ENCODE data around the gene TPP2.

DNA sequence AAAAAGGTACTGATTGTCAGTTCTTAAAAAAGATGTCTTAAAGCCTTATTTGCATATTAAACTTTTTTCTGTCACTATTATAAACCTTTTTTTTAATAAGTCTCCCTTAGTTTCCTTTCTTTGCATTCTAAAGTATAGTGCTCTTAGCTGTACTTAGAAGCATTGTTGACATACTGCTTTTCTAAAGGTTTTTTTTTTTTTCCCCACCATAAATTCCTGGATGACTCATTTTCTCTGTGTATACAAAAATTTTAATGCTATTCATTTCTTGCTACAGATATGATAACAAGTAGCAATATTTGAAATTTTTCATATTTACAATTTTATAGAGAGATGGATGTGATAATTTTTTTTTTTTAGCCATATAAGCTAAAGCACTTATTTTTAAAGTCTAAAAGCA lies 54.6 kb downstream of the TPP2 start:
- TF ChIP-seq, protein P1, sequence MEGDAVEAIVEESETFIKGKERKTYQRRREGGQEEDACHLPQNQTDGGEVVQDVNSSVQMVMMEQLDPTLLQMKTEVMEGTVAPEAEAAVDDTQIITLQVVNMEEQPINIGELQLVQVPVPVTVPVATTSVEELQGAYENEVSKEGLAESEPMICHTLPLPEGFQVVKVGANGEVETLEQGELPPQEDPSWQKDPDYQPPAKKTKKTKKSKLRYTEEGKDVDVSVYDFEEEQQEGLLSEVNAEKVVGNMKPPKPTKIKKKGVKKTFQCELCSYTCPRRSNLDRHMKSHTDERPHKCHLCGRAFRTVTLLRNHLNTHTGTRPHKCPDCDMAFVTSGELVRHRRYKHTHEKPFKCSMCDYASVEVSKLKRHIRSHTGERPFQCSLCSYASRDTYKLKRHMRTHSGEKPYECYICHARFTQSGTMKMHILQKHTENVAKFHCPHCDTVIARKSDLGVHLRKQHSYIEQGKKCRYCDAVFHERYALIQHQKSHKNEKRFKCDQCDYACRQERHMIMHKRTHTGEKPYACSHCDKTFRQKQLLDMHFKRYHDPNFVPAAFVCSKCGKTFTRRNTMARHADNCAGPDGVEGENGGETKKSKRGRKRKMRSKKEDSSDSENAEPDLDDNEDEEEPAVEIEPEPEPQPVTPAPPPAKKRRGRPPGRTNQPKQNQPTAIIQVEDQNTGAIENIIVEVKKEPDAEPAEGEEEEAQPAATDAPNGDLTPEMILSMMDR (conservative IDR thresholded peaks at IDR 0.05) = no peak
- TF ChIP-seq ZFX (IDR thresholded peaks at IDR 0.05) = no peak
